GM12878 (cell line): ENCODE results near the gene EVC.

Experiments
- CTCF ChIP-seq, 3 experiments: IDR thresholded peaks in 2 of 3; conservative IDR thresholded peaks in 1 of 3; 2 replicates each; pipeline ENCODE4 v1.5.1; 2011; ENCODE audit warnings: low read depth in 3 of 3, low read length in 3 of 3, mild to moderate bottlenecking in 3 of 3, control low read depth in 2 of 3, moderate library complexity in 2 of 3, inconsistent platforms in 1 of 3, mixed read lengths in 1 of 3; ENCODE audit not compliant: control insufficient read depth in 2 of 3, insufficient read depth in 1 of 3; ENCODE audit errors: extremely low read depth in 1 of 3
- JUND ChIP-seq: IDR thresholded peaks from 2 replicates; pipeline ENCODE4 v1.6.1; 2012; ENCODE audit warnings: low read depth, mild to moderate bottlenecking, low read length, improper control_type of control experiment, moderate library complexity
- MAX ChIP-seq: IDR thresholded peaks from 2 replicates; pipeline ENCODE4 v1.6.1; 2012; ENCODE audit warnings: low read depth, low read length, improper control_type of control experiment
- MTA2 ChIP-seq: fragments of 450-650 bp; IDR thresholded peaks from 2 replicates; pipeline ENCODE4 v1.6.1; 2016; ENCODE audit warnings: low read depth, mild to moderate bottlenecking, moderate library complexity
- RFX5 ChIP-seq: IDR thresholded peaks from 2 replicates; pipeline ENCODE4 v1.6.1; 2011; ENCODE audit warnings: low read depth, low read length, improper control_type of control experiment
- SREBF2 ChIP-seq: IDR thresholded peaks from 2 replicates; pipeline ENCODE4 v1.6.1; 2012; ENCODE audit warnings: mild to moderate bottlenecking, low read length
- SRF ChIP-seq, 2 experiments: IDR thresholded peaks; 2 replicates each; pipeline ENCODE4 v1.6.1; 2011; ENCODE audit warnings: low read depth in 2 of 2, low read length in 2 of 2, mild to moderate bottlenecking in 1 of 2, moderate library complexity in 1 of 2
- WRNIP1 ChIP-seq: IDR thresholded peaks from 2 replicates; pipeline ENCODE4 v1.6.1; 2011; ENCODE audit warnings: low read depth, low read length, improper control_type of control experiment, borderline replicate concordance
- YY1 ChIP-seq: IDR thresholded peaks from 2 replicates; pipeline ENCODE4 v1.6.1; 2011; ENCODE audit warnings: low read depth, mild to moderate bottlenecking, low read length
- ZZZ3 ChIP-seq: IDR thresholded peaks from 2 replicates; pipeline ENCODE4 v1.6.1; 2011; ENCODE audit warnings: low read depth; ENCODE audit not compliant: control insufficient read depth, insufficient read length
- TF ChIP-seq, protein P1 (sequence below): IDR thresholded peaks from 2 replicates; pipeline ENCODE4 v1.6.1; 2011; ENCODE audit warnings: borderline replicate concordance, low read depth, mild to moderate bottlenecking, moderate library complexity, low read length; ENCODE audit not compliant: insufficient read depth, poor library complexity, severe bottlenecking

DNA sequence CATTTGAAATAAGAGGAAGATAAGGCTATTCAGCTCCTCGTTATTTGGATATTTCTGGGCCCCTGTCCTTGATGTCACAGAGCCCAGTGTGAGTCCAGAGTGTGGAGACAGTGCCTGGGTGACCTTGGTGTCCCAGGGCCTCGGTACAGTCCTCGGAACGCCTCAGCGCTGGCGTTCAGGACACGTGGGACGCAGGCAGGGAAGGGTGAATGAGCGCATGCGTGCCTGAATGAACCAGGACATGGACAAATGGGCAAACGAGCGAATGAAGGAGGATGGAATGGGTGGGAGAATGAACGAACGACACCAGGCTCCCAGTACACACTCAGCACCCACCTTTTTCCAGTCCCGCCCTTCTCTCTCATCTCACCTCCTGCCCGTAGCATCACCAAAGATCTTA lies 44.2 kb downstream of the EVC start:
- no peak for TF ChIP-seq CTCF (IDR thresholded peaks at IDR 0.05 in 2 of 3, conservative IDR thresholded peaks at IDR 0.05 in 1 of 3; ENCODE audit: control insufficient read depth in 2 of 3, extremely low read depth in 1 of 3, insufficient read depth in 1 of 3, low read depth in 3 of 3, low read length in 3 of 3)
- TF ChIP-seq, protein P1, sequence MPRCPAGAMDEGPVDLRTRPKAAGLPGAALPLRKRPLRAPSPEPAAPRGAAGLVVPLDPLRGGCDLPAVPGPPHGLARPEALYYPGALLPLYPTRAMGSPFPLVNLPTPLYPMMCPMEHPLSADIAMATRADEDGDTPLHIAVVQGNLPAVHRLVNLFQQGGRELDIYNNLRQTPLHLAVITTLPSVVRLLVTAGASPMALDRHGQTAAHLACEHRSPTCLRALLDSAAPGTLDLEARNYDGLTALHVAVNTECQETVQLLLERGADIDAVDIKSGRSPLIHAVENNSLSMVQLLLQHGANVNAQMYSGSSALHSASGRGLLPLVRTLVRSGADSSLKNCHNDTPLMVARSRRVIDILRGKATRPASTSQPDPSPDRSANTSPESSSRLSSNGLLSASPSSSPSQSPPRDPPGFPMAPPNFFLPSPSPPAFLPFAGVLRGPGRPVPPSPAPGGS: no peak
- TF ChIP-seq SRF (IDR thresholded peaks at IDR 0.05; ENCODE audit: low read depth in 2 of 2, low read length in 2 of 2): no peak
- TF ChIP-seq ZZZ3: no peak
- TF ChIP-seq WRNIP1: no peak
- TF ChIP-seq RFX5: no peak
- no peak for TF ChIP-seq MAX
- no peak for TF ChIP-seq JUND
- TF ChIP-seq MTA2: no peak
- TF ChIP-seq YY1: no peak
- no peak for TF ChIP-seq SREBF2
